NCI-H446 (cell line): ENCODE measurements around the gene CASP5.
A peak's percentile ranks its signal among the peaks of the same experiment; 100 is the strongest.

Experiments
- DNase-seq, 2 experiments: peaks; one replicate each; lab custom pipeline; 2025; lab: John Stamatoyannopoulos, UW

CASP5 gene

GRCh38 chr11:104967534-104968354, 55.2 kb downstream of the CASP5 start:
- no peak for DNase-seq

- no peak for DNase-seq
These were observed 57.2 kb downstream of the CASP5 start for GRCh38 chr11:104965735-104966134.

DNA sequence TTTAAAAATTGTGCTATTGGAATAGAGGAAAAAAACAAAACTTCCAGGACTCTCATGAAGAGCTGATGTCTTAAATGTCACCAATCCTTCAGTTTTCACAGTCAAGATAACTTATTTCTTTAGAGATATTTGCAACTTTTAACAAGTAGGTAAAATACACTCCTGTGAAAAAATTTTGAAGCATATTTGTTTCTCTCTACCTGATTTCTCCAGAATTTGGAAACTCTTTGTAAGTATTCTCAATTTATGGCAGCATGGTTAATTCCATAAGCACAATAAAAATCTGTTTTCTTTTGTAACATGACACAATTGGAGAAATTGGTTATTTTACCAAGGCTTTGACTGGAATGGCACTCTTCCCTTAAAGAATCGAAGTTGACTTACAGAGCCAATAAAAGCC, 58.7 kb downstream of the CASP5 start:
- no peak for DNase-seq

- no peak for DNase-seq
These were observed 60.1 kb downstream of the CASP5 start for GRCh38 chr11:104962852-104963251.

DNA sequence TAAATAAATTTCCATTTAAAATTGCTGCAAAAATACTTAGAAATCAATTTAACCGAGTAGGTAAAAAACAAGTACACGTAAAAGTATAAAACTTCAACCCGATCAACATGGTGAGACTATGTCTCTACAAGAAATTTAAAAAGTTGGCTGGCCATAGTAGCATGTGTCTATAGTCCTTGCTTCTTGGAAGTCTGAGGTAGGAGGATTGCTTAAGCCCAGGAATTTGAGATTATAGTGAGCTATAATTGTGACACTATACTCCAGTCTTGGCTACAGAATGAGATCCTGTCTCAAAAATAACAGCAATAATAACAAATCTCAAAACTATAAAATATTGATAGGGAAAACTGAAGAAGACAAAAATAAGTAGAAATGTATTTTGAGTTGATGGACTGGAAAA, 65.7 kb downstream of the CASP5 start:
- no peak for DNase-seq

DNA sequence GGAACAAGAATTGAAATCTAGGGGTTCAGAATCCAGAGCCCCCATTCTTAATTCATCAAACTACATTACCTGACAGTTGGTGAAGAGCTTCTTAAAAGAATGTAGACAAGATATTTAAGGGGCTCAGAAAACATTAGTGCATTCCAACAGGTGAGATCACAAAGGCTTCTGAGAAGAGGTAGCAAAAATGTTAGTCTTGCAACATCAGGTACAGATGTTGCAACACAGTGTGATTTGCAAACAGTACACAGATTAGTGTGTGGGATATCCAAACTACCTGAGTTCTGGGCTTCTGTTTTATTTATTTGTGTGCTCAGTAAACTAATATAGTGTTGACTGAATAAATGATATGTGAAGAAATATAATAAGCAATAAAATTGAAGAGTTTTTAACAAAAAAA, 66.4 kb downstream of the CASP5 start:
- no peak for DNase-seq

GRCh38 chr11:104946907-104947306, 76.1 kb downstream of the CASP5 start:
- peak; percentile 16 to 48 for DNase-seq
